SK-N-SH (cell line): ENCODE data around the gene RGS10. TPM values are rescaled to one million over a fixed set of nuclear protein-coding genes. Genes with fewer than 3 reads are reported as not detected.
A peak's percentile ranks its signal among the peaks of the same experiment; 100 is the strongest.

Experiments used
- CTCF ChIA-PET: fragments of 300-600, 350-600 bp; formaldehyde crosslinking; extraction: SDS; loops from one replicate; lab custom pipeline; 2021; lab: Yijun Ruan, JAX
- POLR2A ChIA-PET: fragments of 350-600 bp; sonication (Branson Sonifier 250); formaldehyde crosslinking; extraction: SDS; loops from one replicate; lab custom pipeline; 2020; ENCODE audit warnings: antibody characterized with exemption, inconsistent platforms; lab: Yijun Ruan, JAX
- DNase-seq: peaks from one replicate; pipeline ENCODE4 v3.0.0; 2012
- H2AFZ ChIP-seq: fragments of 200-600 bp; sonication (generic); 2 replicates; pipeline ENCODE4 v1.8.1; 2016; ENCODE audit warnings: antibody characterized with exemption, mild to moderate bottlenecking, low read depth
- H3F3A ChIP-seq: fragments of 200-600 bp; sonication (generic); replicated peaks from 2 replicates; pipeline ENCODE3; 2016; ENCODE audit warnings: antibody characterized with exemption, mild to moderate bottlenecking; ENCODE audit not compliant: insufficient read depth
- H3K27ac ChIP-seq, 2 experiments: fragments of 200-500 bp in 1 of 2; fragments of 200-600 bp in 1 of 2; sonication (Bioruptor generic) in 1 of 2; sonication (generic), shearing (Covaris generic) in 1 of 2; 2 replicates each; pipeline versions ENCODE4 v1.5.1 to v1.6.1; 2014 to 2016; ENCODE audit warnings: low read depth in 2 of 2, inconsistent platforms in 1 of 2, low read length in 1 of 2, mild to moderate bottlenecking in 1 of 2, mixed read lengths in 1 of 2
- H3K27me3 ChIP-seq: fragments of 200-600 bp; sonication (generic), shearing (Covaris generic); 2 replicates; pipeline ENCODE4 v1.6.1; 2016; ENCODE audit warnings: mixed run types; ENCODE audit not compliant: insufficient read depth
- H3K36me3 ChIP-seq, 2 experiments: fragments of 200-500 bp in 1 of 2; fragments of 200-600 bp in 1 of 2; sonication (Bioruptor generic) in 1 of 2; sonication (generic) in 1 of 2; replicated peaks in 1 of 2; 2 replicates each; pipeline versions ENCODE3 to v1.5.1; 2014 to 2016; ENCODE audit warnings: low read length in 1 of 2, mild to moderate bottlenecking in 1 of 2; ENCODE audit not compliant: insufficient read depth in 2 of 2, control insufficient read depth in 1 of 2
- H3K4me1 ChIP-seq, 2 experiments: fragments of 200-500 bp in 1 of 2; fragments of 200-600 bp in 1 of 2; sonication (Bioruptor generic) in 1 of 2; sonication (generic), shearing (Covaris generic) in 1 of 2; 2 replicates each; pipeline versions ENCODE4 v1.5.1 to v1.6.1; 2014 to 2016; ENCODE audit warnings: low read depth in 1 of 2, low read length in 1 of 2, mixed run types in 1 of 2; ENCODE audit not compliant: insufficient read depth in 2 of 2, control insufficient read depth in 1 of 2
- H3K4me2 ChIP-seq: fragments of 200-600 bp; sonication (generic), shearing (Covaris generic); 2 replicates; pipeline ENCODE4 v1.6.1; 2017; ENCODE audit warnings: mixed run types
- H3K4me3 ChIP-seq, 2 experiments: fragments of 200-500 bp in 1 of 2; fragments of 200-600 bp in 1 of 2; sonication (Bioruptor generic) in 1 of 2; sonication (generic), shearing (Covaris generic) in 1 of 2; 2 replicates each; pipeline versions ENCODE4 v1.5.1 to v1.8.1; 2014 to 2016; ENCODE audit warnings: low read depth in 2 of 2, inconsistent platforms in 1 of 2, low read length in 1 of 2, mild to moderate bottlenecking in 1 of 2, mixed read lengths in 1 of 2, moderate library complexity in 1 of 2
- H3K79me2 ChIP-seq: fragments of 200-600 bp; sonication (generic); 2 replicates; pipeline ENCODE4 v1.8.1; 2017; ENCODE audit warnings: mild to moderate bottlenecking; ENCODE audit not compliant: insufficient read depth
- H3K9ac ChIP-seq: fragments of 200-600 bp; sonication (generic); 2 replicates; pipeline ENCODE4 v1.6.1; 2017; ENCODE audit warnings: mixed run types
- H3K9me2 ChIP-seq: fragments of 200-600 bp; sonication (generic); 2 replicates; pipeline ENCODE4 v1.6.1; 2017; ENCODE audit warnings: mixed run types
- H3K9me3 ChIP-seq: fragments of 200-600 bp; sonication (generic); 2 replicates; pipeline ENCODE4 v1.6.1; 2017; ENCODE audit warnings: mixed run types, mild to moderate bottlenecking, moderate library complexity
- H4K20me1 ChIP-seq: fragments of 200-600 bp; sonication (generic); 2 replicates; pipeline ENCODE4 v1.6.1; 2017; ENCODE audit warnings: mild to moderate bottlenecking, mixed run types; ENCODE audit not compliant: insufficient read depth
- CHD2 ChIP-seq: fragments of 150-350 bp; IDR thresholded peaks from 2 replicates; pipeline ENCODE4 v1.6.1; 2018; ENCODE audit warnings: low read length; ENCODE audit not compliant: partially characterized antibody
- ELF1 ChIP-seq: IDR thresholded peaks from 2 replicates; pipeline ENCODE4 v1.4.0; 2012
- EP300 ChIP-seq, 2 experiments: IDR thresholded peaks; 2 replicates each; pipeline versions ENCODE4 v1.4.0 to v1.6.1; 2012; ENCODE audit warnings: borderline replicate concordance in 1 of 2, low read depth in 1 of 2, low read length in 1 of 2
- FOSL2 ChIP-seq: IDR thresholded peaks from 2 replicates; pipeline ENCODE4 v1.4.0; 2012; ENCODE audit warnings: low read depth, mild to moderate bottlenecking, moderate library complexity, borderline replicate concordance
- FOXJ3 ChIP-seq: sonication (generic); formaldehyde crosslinking; IDR thresholded peaks from 2 replicates; pipeline ENCODE4 v1.5.1; 2020; ENCODE audit warnings: mild to moderate bottlenecking, missing genetic modification reagents
- FOXM1 ChIP-seq: IDR thresholded peaks from 2 replicates; pipeline ENCODE4 v1.4.0; 2012; ENCODE audit warnings: low read depth, mild to moderate bottlenecking
- GABPA ChIP-seq: IDR thresholded peaks from 2 replicates; pipeline ENCODE4 v1.4.0; 2012; ENCODE audit warnings: low read depth, mild to moderate bottlenecking
- GATA2 ChIP-seq: sonication (generic); formaldehyde crosslinking; IDR thresholded peaks from 2 replicates; pipeline ENCODE4 v1.5.0; 2020; ENCODE audit warnings: mild to moderate bottlenecking, missing genetic modification reagents
- JUND ChIP-seq: IDR thresholded peaks from 2 replicates; pipeline ENCODE4 v1.4.0; 2012
- NFIC ChIP-seq: IDR thresholded peaks from 2 replicates; pipeline ENCODE4 v1.4.0; 2012; ENCODE audit warnings: borderline replicate concordance
- NRF1 ChIP-seq: IDR thresholded peaks from 2 replicates; pipeline ENCODE4 v1.6.1; 2012; ENCODE audit warnings: low read depth, mild to moderate bottlenecking, low read length
- RFX5 ChIP-seq: IDR thresholded peaks from 2 replicates; pipeline ENCODE4 v1.6.1; 2012; ENCODE audit warnings: mild to moderate bottlenecking, improper control_type of control experiment, low read length
- RXRA ChIP-seq: IDR thresholded peaks from 2 replicates; pipeline ENCODE4 v1.4.0; 2012; ENCODE audit warnings: low read depth, mild to moderate bottlenecking, borderline replicate concordance
- TAF1 ChIP-seq: IDR thresholded peaks from 2 replicates; pipeline ENCODE4 v1.6.1; 2012; ENCODE audit warnings: low read depth, mild to moderate bottlenecking, low read length, moderate library complexity, borderline replicate concordance
- TCF12 ChIP-seq: IDR thresholded peaks from 2 replicates; pipeline ENCODE4 v1.4.0; 2012
- TEAD4 ChIP-seq: IDR thresholded peaks from 2 replicates; pipeline ENCODE4 v1.4.0; 2012; ENCODE audit warnings: mild to moderate bottlenecking, borderline replicate concordance; ENCODE audit not compliant: insufficient read depth
- WGBS: methylation state at CpG from one replicate; pipeline ENCODE4 v1.1.6; 2017; ENCODE audit warnings: low lambda C conversion rate; 5-methylcytosine and 5-hydroxymethylcytosine counted together
- polyA plus RNA-seq, 3 experiments: library from polyadenylated mRNA; depleted of rRNA; stranded (reverse); fragments of >200 nt; gene quantifications; 2 replicates each; pipeline ENCODE4 v1.2.3, GENCODE V29; 2012
- TF ChIP-seq, protein P1 (sequence below): IDR thresholded peaks from 2 replicates; pipeline ENCODE4; 2012
- TF ChIP-seq, protein P2 (sequence below): fragments of 150-350 bp; IDR thresholded peaks from 2 replicates; pipeline ENCODE4 v1.6.1; 2016; ENCODE audit warnings: mild to moderate bottlenecking, low read depth, low read length
- TF ChIP-seq, protein P3 (sequence below): IDR thresholded peaks from 2 replicates; pipeline ENCODE4 v1.4.0; 2012; ENCODE audit warnings: low read depth, borderline replicate concordance
- TF ChIP-seq, protein P4 (sequence below): IDR thresholded peaks from 2 replicates; pipeline ENCODE4 v1.4.0; 2012; ENCODE audit warnings: low read depth
- TF ChIP-seq, protein P5 (sequence below): fragments of 200-600 bp; sonication (generic); IDR thresholded peaks from 2 replicates; pipeline ENCODE4 v1.6.1; 2017; ENCODE audit warnings: antibody characterized with exemption, mild to moderate bottlenecking, moderate library complexity

RGS10 gene
- polyA plus RNA-seq, 1 of the 3 experiments (the other 2 are of a cell fraction), result 44.6 TPM

DNA sequence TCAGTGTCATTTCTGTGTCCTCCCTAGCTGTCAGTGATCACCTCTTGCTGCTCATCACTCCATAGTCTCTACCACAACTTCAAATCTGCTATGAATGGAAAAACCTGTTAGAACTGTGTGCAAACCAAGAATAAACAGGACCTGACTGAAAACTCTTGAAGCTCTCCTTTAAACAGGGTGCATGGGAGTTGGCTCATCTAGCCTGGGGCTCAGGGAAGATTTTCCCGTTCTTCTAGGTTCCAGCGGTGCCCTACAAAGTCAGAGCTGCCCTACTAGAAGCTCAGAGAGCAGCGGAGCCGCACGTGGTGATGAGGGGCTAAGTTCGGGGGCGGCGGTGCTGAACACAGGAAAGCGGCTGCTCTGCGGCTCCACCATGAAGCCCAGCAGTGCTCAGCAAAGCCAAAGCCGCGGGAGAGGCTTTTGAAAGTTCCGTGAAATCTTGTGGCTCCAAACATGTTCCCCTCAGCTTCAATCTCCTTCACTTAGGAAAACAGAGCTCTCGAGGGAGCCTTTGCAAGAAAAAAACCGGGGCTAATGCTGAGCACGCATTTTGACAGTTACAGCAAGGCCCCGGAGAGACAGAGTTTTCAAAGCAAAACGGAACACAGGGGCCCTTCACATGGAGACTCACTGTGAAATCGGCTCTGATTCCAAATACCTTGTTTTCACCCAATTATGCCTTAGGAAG is 30.5 kb downstream of the RGS10 start:
- Histone ChIP-seq H3K4me2 (no peak overlapping the region), H3K4me1 (peaks cover 0 to under 1% of the 10 kb centered on the region in 2 experiments; a peak in 2 of 4 replicates), H4K20me1 (no peaks in the 10 kb centered on the region), H3K9ac (no peak overlapping the region), H3K9me3 (no peaks in the 10 kb centered on the region), H3K4me3 (no peak overlapping the region), H3K36me3 (peaks cover 5 to 6% of the 10 kb centered on the region in 2 experiments), H3K27me3 (no peaks in the 10 kb centered on the region), H3K9me2 (no peaks in the 10 kb centered on the region), H2AFZ (no peak overlapping the region), H3F3A (no peaks in the 10 kb centered on the region), H3K27ac (no peak overlapping the region), H3K79me2 (no peaks in the 10 kb centered on the region)
- ChIA-PET CTCF (interaction anchor here (2.1 kb wide), 1 partner anchor 306 kb away, joined by 5 read pairs; no protein-coding TSS in a partner anchor), POLR2A (no interaction called here)
- no peak for DNase-seq
- TF ChIP-seq NRF1, result no peak
- TF ChIP-seq, protein P1, sequence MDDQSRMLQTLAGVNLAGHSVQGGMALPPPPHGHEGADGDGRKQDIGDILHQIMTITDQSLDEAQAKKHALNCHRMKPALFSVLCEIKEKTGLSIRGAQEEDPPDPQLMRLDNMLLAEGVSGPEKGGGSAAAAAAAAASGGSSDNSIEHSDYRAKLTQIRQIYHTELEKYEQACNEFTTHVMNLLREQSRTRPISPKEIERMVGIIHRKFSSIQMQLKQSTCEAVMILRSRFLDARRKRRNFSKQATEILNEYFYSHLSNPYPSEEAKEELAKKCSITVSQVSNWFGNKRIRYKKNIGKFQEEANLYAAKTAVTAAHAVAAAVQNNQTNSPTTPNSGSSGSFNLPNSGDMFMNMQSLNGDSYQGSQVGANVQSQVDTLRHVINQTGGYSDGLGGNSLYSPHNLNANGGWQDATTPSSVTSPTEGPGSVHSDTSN, result no peak
- TF ChIP-seq EP300 (IDR thresholded peaks at IDR 0.05; ENCODE audit: borderline replicate concordance in 1 of 2, low read depth in 1 of 2, low read length in 1 of 2), result no peak
- no peak for TF ChIP-seq FOXJ3 (CRISPR knock-in tag)
- no peak for TF ChIP-seq NFIC
- TF ChIP-seq TEAD4, result no peak
- no peak for TF ChIP-seq TAF1
- no peak for TF ChIP-seq CHD2
- no peak for TF ChIP-seq GABPA
- TF ChIP-seq FOSL2, result no peak
- TF ChIP-seq, protein P2, sequence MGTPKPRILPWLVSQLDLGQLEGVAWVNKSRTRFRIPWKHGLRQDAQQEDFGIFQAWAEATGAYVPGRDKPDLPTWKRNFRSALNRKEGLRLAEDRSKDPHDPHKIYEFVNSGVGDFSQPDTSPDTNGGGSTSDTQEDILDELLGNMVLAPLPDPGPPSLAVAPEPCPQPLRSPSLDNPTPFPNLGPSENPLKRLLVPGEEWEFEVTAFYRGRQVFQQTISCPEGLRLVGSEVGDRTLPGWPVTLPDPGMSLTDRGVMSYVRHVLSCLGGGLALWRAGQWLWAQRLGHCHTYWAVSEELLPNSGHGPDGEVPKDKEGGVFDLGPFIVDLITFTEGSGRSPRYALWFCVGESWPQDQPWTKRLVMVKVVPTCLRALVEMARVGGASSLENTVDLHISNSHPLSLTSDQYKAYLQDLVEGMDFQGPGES, result no peak
- TF ChIP-seq, protein P3, sequence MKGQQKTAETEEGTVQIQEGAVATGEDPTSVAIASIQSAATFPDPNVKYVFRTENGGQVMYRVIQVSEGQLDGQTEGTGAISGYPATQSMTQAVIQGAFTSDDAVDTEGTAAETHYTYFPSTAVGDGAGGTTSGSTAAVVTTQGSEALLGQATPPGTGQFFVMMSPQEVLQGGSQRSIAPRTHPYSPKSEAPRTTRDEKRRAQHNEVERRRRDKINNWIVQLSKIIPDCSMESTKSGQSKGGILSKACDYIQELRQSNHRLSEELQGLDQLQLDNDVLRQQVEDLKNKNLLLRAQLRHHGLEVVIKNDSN, result no peak
- TF ChIP-seq JUND, result no peak
- no peak for TF ChIP-seq RFX5
- 92% methylated on average over 17 of the region's 19 CpGs for WGBS

DNA sequence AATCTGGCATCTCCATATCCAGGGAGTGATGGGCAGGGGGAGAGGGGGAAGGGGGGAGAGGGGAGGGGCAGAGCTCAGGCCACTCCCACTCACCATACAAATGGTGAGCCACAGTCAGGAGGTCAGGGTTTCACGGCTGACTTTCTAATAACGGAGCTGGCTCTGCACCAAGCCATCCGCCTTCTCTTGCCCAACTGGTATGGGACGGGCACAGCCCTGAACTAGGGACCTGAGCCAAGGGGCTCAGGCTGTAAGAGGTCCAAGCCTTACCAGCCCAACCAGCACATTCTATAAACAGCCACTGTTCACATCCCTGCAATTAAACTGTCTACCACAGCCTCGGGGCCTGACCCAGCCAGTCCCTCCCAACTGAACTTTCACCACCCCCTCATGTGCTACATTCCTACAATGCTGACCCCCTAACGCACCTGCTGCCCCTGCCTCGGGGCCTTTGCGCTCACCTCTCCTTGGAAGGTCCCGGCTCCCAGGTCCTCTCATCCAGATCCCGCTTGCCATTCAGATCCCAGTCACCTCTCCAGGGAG is 32.5 kb downstream of the RGS10 start:
- H3K36me3 ChIP-seq, result peaks cover 3 to 5% of the 10 kb centered on the region in 2 experiments
- 94% methylated on average over 8 of the region's 10 CpGs for WGBS
- CTCF ChIA-PET, result interaction anchor here (2.1 kb wide), 1 partner anchor 304 kb away, joined by 5 read pairs; no protein-coding TSS in a partner anchor
- no peak for TF ChIP-seq TEAD4
- TF ChIP-seq, protein P4, sequence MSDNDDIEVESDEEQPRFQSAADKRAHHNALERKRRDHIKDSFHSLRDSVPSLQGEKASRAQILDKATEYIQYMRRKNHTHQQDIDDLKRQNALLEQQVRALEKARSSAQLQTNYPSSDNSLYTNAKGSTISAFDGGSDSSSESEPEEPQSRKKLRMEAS, result no peak
- no peak for TF ChIP-seq ELF1
- TF ChIP-seq, protein P3, result no peak
- no peak for TF ChIP-seq FOXM1
- no peak for TF ChIP-seq RXRA
- no peak for TF ChIP-seq TCF12
- TF ChIP-seq, protein P1, result no peak
- TF ChIP-seq GATA2 (CRISPR knock-in tag), result no peak
- TF ChIP-seq, protein P5, sequence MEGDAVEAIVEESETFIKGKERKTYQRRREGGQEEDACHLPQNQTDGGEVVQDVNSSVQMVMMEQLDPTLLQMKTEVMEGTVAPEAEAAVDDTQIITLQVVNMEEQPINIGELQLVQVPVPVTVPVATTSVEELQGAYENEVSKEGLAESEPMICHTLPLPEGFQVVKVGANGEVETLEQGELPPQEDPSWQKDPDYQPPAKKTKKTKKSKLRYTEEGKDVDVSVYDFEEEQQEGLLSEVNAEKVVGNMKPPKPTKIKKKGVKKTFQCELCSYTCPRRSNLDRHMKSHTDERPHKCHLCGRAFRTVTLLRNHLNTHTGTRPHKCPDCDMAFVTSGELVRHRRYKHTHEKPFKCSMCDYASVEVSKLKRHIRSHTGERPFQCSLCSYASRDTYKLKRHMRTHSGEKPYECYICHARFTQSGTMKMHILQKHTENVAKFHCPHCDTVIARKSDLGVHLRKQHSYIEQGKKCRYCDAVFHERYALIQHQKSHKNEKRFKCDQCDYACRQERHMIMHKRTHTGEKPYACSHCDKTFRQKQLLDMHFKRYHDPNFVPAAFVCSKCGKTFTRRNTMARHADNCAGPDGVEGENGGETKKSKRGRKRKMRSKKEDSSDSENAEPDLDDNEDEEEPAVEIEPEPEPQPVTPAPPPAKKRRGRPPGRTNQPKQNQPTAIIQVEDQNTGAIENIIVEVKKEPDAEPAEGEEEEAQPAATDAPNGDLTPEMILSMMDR, result no peak

More for the DNA sequence above, 32.5 kb downstream of the RGS10 start:
- Histone ChIP-seq H3K27ac (no peak overlapping the region), H3K4me2 (no peak overlapping the region), H2AFZ (no peak overlapping the region), H3K9me3 (no peaks in the 10 kb centered on the region), H3K79me2 (no peaks in the 10 kb centered on the region), H3F3A (no peaks in the 10 kb centered on the region), H3K9me2 (no peaks in the 10 kb centered on the region), H3K27me3 (no peaks in the 10 kb centered on the region), H3K4me3 (no peak overlapping the region), H3K9ac (no peak overlapping the region), H3K4me1 (no peaks in the 10 kb centered on the region; a peak in 1 of 4 replicates), H4K20me1 (no peaks in the 10 kb centered on the region)
- POLR2A ChIA-PET, result no interaction called here
- DNase-seq, result peak; percentile 46
